ENCODE results near the gene RAB3GAP2.
"Not testable (repeated sequence)": the region's sequence is repeated elsewhere in the genome, so short reads cannot be mapped to it uniquely, and the experiment has no call there.

Gene RAB3GAP2

DNA sequence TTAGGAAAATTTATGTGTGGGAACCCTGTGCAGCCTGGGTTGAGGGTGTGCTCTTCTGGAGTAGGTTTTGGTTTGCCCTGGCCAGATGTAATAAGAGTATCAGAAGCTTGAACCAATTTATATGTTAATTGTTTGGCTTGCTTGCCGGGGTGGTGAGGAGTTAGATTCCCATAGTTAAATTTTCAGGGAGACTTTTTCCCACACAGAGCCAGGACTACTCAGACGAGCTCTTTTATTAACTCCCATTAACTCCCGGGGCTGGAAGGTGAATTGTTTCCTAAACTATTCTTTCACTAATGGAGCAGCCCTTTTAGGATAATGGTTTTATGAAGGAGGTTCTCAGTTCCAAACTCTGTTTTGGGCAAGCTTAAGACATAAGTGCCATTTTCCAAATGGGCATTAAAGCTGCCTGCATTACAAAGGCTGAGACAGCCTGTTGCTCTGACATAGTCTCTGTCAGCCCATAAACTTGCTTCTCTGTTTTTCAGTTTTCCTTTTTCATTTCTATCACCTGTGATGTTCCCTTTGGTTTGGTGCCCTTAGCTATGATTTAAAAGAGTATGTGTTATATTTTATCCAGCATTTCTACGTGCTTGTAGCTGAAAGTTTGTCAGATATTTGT is 18.0 kb upstream of the RAB3GAP2 start:
- no peak for DNase-seq

GRCh38 chr1:220287129-220287528 is 14.9 kb upstream of the RAB3GAP2 start:
- DNase-seq = no peak

DNA sequence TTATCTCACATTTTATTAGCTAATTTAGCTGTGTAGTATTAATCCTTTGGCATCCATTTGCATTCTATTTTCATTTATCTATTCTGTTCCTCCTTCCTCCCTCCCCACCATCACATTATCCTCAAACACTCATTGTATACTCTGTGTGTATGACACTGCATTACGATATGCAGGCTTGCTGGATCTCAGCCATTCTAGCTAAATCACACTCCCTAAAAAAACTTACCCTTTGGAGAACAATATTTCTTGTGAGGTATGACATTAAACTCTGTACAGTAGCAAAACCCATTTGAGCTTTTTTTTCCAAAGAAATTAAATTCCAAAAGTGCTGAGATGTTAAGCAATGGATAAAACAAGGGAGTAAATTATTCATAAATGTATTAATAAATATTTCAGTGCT is 11.4 kb upstream of the RAB3GAP2 start:
- no peak for DNase-seq

GRCh38 chr1:220281159-220281574 is 8.9 kb upstream of the RAB3GAP2 start:
- DNase-seq = no peak

DNA sequence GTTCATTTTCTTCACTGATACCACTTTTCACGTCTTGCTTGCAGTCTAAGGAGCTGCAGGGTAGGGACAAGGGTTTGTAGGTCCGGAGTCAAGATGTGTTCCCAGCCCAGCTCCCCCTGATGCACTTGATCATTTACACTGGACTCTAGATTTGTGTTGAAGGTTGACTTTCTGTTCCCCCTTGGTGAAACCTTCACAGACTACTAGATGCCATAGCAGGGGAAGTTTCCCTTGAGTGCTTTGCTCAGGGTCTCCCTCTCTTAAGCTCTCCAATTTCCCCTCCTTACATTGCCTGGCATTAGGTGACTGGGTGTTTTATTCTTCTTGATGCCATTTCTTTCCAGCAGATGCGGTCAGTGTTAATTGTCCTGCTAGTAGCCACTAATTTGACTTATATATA is 8.0 kb upstream of the RAB3GAP2 start:
- no peak for DNase-seq

GRCh38 chr1:220278991-220279390 is 6.7 kb upstream of the RAB3GAP2 start:
- no peak for DNase-seq

DNA sequence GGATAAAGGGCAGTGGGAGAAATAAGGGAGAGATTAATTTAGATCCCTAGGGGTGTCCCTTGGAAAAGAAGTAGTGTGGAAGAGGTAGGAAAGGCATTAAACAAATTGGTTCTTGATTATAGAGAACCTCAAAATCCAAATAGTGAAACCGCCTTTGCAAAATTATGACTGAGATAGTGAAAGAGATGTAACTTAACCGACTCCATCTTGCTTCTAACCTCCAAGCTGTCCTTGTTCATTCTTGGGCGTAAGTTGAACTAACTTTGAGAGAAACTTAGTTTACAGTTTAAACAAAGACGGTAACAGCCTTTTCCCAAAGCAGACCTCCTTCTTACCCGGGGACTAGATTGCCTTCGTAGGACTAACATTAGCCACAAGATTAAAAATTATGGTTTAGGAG is 3.2 kb upstream of the RAB3GAP2 start:
- no peak for DNase-seq

DNA sequence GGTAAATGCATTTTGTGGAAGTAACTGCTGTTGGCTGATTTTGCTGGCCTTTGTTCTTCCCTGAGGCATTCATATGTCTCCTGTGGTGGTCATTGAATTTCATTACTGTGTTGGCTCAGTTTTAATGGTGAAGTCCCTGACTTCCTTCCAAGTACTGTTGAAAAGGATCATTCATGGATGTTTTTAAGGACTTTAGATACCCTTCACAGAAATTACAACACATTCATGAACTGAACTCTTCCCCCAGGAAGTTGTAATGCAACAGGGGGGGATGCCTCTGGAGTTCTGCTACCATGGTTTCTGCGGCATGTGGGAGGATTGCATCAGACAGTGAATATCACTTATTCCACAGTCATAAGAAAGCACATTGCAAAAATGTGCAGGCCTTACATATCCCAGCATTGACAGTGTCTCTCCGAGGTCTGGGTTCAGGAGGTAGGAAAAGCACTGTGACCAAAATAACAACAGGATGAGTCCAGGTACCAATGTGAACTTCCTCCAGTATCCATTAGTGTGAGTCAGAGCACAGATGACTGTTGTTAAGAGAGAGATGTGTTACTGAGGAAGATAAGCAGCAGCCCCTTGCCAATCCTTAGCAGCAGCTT is 2.1 kb upstream of the RAB3GAP2 start:
- DNase-seq = no peak

DNA sequence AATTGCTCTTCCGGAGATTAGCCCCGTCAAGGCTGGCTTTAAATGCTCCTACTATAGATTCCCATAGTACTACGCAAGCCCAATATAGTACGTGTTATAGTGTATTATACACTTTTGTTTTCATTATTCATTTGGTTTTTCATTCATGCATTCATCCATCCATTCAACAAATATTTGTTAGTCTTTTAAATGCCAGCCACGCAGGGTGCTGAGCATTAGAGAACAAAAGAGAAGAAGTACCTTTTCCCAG is 513 bp upstream of the RAB3GAP2 start:
- no peak for DNase-seq

DNA sequence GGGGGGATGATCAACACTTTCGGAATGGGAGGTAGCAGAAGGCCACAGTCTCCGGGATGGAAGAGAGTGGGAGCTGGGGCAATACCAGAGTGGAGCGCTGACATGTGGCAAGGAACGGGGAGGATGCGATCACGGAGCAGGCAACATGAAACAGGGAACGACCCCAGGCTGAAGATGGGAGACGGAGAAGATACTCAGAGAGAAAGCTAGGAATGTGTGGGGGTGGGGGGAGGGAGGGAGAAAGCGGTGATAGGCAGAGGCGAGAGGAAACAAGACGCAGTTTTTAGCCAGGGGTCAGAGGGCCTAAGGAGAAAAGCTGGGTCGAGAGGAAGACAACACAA is 577 bp downstream of the RAB3GAP2 start:
- no peak for DNase-seq

- DNase-seq = no peak
Measured at GRCh38 chr1:220269036-220269435, 3.2 kb downstream of the RAB3GAP2 start.

GRCh38 chr1:220267630-220268029 is 4.6 kb downstream of the RAB3GAP2 start:
- no peak for DNase-seq

DNA sequence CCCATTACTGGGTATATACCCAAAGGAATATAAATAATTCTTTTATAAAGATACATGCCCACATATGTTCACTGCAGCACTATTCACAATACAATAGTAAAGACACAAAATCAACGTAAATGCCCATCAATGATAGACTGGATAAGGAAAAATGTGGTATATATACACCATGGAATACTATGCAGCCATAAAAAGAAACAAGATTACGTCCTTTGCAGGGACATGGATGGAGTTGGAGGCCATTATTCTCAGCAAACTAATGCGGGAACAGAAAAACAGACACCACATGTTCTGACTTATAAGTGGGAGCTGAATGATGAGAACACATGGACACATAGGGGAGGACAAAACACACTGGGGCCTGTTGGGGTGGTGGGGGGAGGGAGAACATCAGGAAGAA is 12.0 kb downstream of the RAB3GAP2 start:
- DNase-seq = not testable (repeated sequence)

DNA sequence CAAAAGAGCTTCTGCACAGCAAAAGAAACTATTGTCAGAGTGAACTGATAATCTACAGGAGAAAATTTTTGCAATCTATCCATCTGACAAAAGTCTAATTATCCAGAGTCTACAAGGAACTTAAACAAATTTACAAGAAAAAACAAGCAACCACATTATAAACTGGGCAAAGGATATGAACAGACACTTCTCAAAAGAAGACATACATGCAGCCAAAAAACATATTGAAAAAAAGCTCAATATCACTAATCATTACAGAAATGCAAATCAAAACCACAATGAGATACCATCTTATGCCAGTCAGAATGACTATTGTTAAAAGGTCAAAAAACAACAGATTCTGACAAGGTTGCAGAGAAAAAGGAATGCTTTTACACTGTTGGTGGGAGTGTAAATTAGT is 12.5 kb downstream of the RAB3GAP2 start:
- not testable (repeated sequence) for DNase-seq

DNA sequence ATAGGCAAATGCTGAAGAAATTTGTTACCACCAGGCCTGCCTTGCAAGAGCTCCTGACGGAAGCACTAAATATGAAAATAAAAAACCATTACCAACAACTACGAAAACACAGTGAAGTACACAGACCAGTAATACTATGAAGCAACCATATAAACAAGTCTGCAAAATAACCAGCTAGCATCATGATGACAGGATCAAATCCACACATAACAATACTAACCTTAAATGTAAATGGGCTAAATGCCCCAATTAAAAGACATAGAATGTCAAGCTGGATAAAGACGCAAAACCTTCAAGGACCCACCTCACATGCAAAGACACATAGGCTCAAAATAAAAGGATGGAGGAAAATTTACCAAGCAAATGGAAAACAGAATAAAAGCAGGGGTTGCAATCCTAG is 16.1 kb downstream of the RAB3GAP2 start:
- not testable (repeated sequence) for DNase-seq

DNA sequence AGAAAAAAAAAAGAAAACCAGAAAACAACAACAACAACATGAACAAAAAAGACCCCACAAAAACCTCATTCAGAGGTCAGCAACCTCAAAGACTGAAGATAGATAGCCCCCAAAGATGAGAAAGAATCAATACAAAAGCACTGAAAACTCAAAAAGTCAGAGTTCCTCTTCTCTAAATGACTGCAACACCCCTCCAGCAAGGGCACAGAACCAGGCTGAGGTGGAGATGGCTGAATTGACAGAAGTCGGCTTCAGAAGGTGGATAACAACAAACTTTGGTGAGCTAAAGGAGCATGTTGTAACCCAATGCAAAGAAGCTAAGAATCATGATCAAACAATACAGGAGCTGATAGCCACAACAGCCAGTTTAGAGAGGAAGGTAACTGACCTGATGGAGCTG is 17.0 kb downstream of the RAB3GAP2 start:
- no peak for DNase-seq

GRCh38 chr1:220253290-220253689 is 19.0 kb downstream of the RAB3GAP2 start:
- not testable (repeated sequence) for DNase-seq

- DNase-seq = no peak
Measured at GRCh38 chr1:220251272-220251671, 21.0 kb downstream of the RAB3GAP2 start.

DNA sequence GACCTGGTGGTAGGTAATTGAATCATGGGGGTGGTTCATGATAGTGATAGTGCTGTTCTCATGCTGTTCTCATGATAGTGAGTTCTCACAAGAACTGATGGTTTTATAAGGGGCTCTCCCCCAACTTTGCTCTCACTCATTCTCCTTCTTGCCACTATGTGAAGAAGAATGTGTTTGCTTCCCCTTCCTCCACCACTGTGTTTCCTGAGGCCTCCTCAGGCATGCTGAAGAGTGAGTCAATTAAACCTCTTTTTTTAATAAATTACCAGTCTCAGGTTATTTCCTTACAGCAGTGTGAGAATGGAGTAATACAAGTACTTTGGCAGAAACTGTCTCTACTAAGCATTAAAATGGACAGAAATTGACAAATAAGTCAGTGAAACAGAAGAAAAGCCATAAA is 21.6 kb downstream of the RAB3GAP2 start:
- DNase-seq = no peak

DNA sequence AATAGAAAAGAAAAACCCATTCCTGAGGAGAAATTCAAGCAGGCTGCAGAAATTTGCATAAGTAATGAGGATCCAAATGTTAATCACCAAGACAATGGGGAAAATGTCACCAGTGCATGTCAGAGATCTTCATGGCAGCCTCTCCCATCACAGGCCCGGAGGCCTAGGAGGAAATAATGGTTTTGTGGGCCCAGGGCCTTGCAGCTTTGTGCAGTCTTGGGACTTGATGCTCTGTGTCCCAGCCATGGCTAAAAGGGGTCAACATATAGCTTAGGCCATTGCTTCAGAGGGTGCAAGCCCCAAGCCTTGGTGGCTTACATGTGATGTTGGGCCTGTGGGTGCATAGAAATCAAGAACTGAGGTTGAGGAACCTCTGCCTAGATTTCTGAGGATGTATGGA is 22.7 kb downstream of the RAB3GAP2 start:
- DNase-seq = no peak

DNA sequence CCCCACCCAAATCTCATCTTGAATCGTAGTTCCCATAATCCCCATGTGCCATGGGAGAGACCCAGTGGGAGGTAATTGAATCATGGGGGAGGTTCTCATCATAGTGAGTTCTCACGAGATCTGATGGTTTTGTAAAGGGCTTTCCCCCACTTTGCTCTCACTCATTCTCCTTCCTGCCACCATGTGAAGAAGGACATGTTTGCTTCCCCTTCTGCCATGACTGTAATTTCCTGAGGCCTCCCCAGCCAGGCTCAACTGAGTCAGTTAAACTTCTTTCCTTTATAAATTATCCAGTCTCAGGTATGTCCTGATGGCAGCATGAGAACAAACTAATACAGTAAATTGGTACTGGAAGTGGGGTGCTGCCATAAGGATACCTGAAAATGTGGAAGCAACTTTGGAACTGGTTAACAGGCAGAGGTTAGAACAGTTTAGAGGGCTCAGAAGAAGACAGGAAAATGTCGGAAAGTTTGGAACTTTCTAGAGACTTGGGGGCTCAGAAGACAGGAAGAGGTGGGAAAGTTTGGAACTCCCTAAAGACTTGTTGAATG is 23.5 kb downstream of the RAB3GAP2 start:
- DNase-seq = not testable (repeated sequence)

DNA sequence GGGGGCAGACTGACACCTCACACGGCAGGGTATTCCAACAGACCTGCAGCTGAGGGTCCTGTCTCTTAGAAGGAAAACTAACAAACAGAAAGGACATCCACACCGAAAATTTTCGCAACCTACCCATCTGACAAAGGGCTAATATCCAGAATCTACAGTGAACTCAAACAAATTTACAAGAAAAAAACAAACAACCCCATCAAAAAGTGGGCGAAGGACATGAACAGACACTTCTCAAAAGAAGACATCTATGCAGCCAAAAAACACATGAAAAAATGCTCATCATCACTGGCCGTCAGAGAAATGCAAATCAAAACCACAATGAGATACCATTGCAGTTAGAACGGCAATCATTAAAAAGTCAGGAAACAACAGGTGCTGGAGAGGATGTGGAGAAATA is 26.4 kb downstream of the RAB3GAP2 start:
- not testable (repeated sequence) for DNase-seq

DNA sequence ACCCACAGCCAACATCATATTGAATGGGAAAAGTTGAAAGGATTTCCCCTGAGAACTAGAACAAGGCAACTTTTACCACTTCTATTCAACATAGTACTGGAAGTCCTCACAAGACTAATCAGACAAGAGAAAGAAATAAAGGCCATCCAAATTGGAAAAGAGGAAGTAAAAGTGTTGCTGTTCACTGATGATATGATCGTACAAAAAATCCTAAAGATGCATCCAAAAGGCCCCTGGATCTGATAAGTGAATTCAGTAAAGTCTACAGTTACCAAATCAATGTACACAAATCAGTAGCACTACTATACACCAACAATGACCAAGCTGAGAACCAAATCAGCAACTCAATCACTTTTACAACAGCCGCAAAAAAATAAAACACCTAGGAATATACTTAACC is 28.3 kb downstream of the RAB3GAP2 start:
- DNase-seq = no peak

DNA sequence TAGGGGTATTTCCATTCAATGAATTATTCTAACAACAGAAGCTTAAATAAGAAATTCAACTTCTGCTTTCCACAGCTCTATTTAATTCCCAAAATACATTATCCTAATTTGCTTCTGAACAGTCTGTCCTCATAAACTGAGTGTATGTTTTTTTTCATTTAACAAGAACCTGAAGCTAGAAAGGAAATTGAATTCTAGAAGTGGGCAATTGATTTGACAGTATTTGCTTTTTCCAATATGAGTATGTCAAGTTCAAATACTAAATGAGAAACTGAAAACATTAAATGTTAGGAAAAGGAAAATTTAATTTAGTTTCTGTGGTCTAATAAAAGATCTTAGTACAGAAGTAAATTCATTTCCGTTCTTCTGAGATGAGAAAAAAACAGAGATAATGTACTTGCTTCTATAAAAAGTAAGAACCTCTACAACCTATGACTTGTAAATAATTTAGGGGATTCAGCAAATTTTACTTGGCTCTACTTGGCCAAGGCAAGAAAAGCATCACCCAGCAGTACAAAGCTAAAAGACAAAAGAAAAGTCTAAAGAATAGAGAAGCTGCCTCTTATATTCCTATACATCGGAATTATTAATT is 31.1 kb downstream of the RAB3GAP2 start:
- DNase-seq = no peak

- no peak for DNase-seq
Measured at GRCh38 chr1:220239966-220240365, 32.3 kb downstream of the RAB3GAP2 start.
